KBM-7 (cell line): ENCODE data around the gene PACRG.
"Not testable (repeated sequence)": the region's sequence is repeated elsewhere in the genome, so short reads cannot be mapped to it uniquely, and the experiment has no call there.

Experiments used
- DNase-seq: peaks from one replicate; pipeline ENCODE4 v3.0.0-alpha.2; 2015
- in situ Hi-C: fragments of 300-500 bp; cut with MboI; formaldehyde crosslinking; loops from 2 replicates; pipeline ENCODE4 v1.14.3; 2020; ENCODE audit warnings: low sequenced_read_pairs, low pct_unique_long_range_greater_than_20kb, mixed read lengths

The PACRG gene

GRCh38 chr6:162964488-162965140, 236.8 kb downstream of the PACRG start:
- in situ Hi-C loops, result no loop called here
- DNase-seq, result no peak

DNA sequence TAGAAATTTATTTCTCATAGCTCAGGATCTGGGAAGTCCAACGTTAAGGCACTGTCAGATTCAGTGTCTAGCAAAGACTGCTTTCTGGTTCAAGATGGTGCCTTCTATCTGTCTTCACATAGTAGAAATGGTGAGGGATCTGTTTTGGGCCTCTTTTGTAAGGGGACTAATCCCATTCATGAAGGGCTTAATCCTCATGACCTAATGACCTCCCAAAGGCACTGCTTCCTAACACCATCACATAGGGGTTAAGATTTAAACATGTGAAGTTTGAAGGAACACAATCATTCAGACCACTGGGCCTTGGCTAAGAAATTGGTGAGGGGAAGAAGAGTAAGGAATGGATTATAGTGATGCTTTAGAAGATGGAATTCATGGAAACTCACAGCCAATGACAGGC, 237.6 kb downstream of the PACRG start:
- no peak for DNase-seq
- in situ Hi-C loops, result no loop called here

- DNase-seq, result no peak
- in situ Hi-C loops, result no loop called here
Measured at GRCh38 chr6:162970246-162970645, 242.5 kb downstream of the PACRG start.

DNA sequence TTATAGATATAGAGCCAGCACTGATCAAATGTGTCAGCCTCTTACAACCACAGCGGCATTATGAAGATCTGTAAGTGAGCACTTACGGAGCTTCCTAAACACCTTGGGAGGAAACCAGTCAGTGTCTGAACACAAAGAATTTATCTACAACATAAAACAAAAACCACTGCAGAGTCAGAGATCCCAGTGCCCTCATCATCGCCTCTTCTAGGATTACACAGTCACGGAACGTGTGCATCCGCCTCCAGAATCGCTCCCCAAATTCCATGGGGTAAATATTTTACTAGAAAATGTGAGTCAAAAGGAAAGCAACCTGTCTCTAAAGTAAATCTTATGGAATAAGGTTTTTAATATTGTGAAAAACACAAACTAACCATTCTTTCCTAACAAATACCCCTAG, 243.6 kb downstream of the PACRG start:
- in situ Hi-C loops, result no loop called here
- DNase-seq, result no peak

GRCh38 chr6:162973151-162973872, 245.5 kb downstream of the PACRG start:
- no peak for DNase-seq
- in situ Hi-C loops, result no loop called here

GRCh38 chr6:162973980-162974379, 246.2 kb downstream of the PACRG start:
- in situ Hi-C loops, result no loop called here

GRCh38 chr6:162974685-162975084, 246.9 kb downstream of the PACRG start:
- in situ Hi-C loops, result no loop called here
- no peak for DNase-seq

More at GRCh38 chr6:162973980-162974379, 246.2 kb downstream of the PACRG start:
- no peak for DNase-seq

DNA sequence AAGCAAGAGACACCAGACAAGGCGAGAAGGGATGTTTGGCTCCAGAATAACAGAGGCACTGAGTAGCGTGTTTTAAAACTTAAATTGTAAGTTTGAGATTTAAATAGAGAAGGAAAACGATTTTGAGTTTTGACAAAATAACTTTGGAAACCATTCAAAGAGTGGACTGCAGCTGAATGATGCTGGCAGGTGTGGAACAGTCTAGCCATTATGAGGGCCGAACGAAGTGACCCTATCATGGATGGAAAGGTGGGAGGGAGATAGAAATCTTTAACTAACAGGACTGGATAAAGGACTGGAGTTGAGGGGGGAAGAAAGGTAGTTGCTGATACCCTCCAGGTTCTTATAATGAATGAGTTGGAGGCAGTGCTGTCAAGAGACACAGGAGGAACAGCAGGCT, 248.4 kb downstream of the PACRG start:
- no peak for DNase-seq
- in situ Hi-C loops, result no loop called here

GRCh38 chr6:162983234-162983633, 255.5 kb downstream of the PACRG start:
- in situ Hi-C loops, DNase-seq: not testable (repeated sequence)

- no peak for DNase-seq
- in situ Hi-C loops, result no loop called here
Measured at GRCh38 chr6:162998777-162999176, 271.0 kb downstream of the PACRG start.

DNA sequence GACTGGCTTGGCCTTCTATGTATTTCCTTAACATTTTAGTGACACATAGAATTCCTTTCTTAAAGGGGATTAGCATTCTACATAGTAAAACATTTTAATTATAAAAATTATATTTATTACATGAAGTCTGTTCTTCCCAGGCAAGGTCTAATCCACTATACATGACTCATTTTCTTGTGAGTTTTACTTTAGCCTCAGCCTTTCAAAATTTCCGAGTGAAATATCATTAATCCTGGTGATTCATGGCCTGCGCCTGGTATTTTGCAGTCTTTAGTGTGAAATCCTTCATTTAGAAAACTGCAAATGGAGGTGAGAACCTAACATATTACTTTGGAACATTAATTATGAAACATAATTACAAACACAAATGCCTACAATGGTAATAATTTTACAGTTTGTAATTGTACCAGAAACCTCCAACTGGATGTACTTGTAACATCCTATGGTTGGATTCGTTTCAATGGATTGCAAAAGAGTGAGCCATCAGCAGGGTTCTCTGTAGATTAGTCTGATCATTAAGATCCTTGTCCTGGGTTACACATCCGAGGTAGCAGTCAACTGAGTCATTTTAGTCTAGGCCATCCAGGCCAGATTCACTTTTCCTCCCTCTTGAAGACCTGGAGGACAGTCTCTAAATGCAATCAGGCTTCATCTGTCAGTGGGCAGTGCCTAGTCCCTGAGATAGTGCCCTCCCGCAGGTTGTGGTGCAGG, 272.0 kb downstream of the PACRG start:
- no peak for DNase-seq
- in situ Hi-C loops, result no loop called here

- in situ Hi-C loops, result no loop called here
- DNase-seq, result no peak
Measured at GRCh38 chr6:163001330-163001729, 273.6 kb downstream of the PACRG start.

- no peak for DNase-seq
- in situ Hi-C loops, result no loop called here
Measured at GRCh38 chr6:163008186-163008585, 280.4 kb downstream of the PACRG start.

- in situ Hi-C loops, result no loop called here
- no peak for DNase-seq
Measured at GRCh38 chr6:163008626-163009025, 280.9 kb downstream of the PACRG start.

DNA sequence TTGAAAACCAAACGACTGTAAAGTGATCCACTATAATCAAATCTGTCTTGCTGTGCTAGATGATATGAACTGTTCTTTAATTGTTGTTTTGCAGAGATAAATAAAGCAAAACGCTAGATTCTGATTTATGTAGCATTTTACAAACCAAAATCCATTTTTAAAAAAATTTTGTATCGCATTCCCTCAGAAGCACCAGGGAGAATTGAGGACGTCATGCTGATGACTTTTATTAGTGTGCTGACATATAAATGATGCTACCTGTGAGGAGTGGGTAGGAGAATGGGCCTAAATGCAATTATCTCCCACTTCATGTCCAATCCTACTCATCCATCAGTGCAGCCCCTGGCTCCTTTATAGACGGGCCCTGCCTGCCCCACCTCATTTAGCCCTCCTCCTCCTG, 282.4 kb downstream of the PACRG start:
- in situ Hi-C loops, result no loop called here
- DNase-seq, result no peak

- no peak for DNase-seq
- in situ Hi-C loops, result no loop called here
Measured at GRCh38 chr6:163014736-163015135, 287.0 kb downstream of the PACRG start.

DNA sequence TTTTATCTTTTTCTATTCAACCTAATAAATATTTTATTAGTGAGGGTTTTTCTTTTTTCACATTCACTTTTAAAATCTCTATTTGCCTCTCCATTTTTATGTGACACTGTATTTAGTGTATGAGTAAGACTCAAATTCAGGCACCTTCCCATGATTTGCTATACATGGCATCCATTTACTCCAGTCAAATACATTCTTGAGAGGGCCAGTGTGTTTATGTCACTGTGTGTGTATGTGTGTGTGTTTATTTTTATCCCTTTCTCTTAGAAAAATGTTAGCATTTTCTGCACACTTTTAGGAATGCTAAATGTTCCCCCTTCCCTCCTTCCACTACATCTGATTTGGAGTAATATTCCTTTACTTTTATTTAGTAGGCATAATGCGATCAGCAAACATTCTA, 290.0 kb downstream of the PACRG start:
- DNase-seq, result no peak
- in situ Hi-C loops, result no loop called here

- in situ Hi-C loops, result no loop called here
- DNase-seq, result no peak
Measured at GRCh38 chr6:163019926-163020325, 292.2 kb downstream of the PACRG start.

GRCh38 chr6:163021054-163021453, 293.3 kb downstream of the PACRG start:
- no peak for DNase-seq
- in situ Hi-C loops, result no loop called here

- in situ Hi-C loops, result no loop called here
- DNase-seq, result no peak
Measured at GRCh38 chr6:163023700-163024099, 295.9 kb downstream of the PACRG start.
